Hematopoietic multipotent progenitor cell treated with erythropoietin and hydrocortisone succinate and interleukin-3 and kit ligand, for 15 days (in vitro differentiated cells): ENCODE measurements around the gene SLC12A7.
"Not testable (repeated sequence)": the region's sequence is repeated elsewhere in the genome, so short reads cannot be mapped to it uniquely, and the experiment has no call there.

Experiments
- DNase-seq: peaks from one replicate; pipeline ENCODE4 v3.0.0-alpha.2; 2015; ENCODE audit warnings: low spot score

Gene SLC12A7

GRCh38 chr5:1034986-1035385, 76.9 kb downstream of the SLC12A7 start:
- DNase-seq: no peak

GRCh38 chr5:1034421-1034905, 77.4 kb downstream of the SLC12A7 start:
- no peak for DNase-seq

- no peak for DNase-seq
Observed at GRCh38 chr5:1033606-1034420, 78.0 kb downstream of the SLC12A7 start.

- no peak for DNase-seq
Observed at GRCh38 chr5:1033178-1033577, 78.7 kb downstream of the SLC12A7 start.

GRCh38 chr5:1032551-1033027, 79.3 kb downstream of the SLC12A7 start:
- no peak for DNase-seq

GRCh38 chr5:1032011-1032410, 79.9 kb downstream of the SLC12A7 start:
- DNase-seq: no peak

GRCh38 chr5:1031306-1031959, 80.4 kb downstream of the SLC12A7 start:
- no peak for DNase-seq

DNA sequence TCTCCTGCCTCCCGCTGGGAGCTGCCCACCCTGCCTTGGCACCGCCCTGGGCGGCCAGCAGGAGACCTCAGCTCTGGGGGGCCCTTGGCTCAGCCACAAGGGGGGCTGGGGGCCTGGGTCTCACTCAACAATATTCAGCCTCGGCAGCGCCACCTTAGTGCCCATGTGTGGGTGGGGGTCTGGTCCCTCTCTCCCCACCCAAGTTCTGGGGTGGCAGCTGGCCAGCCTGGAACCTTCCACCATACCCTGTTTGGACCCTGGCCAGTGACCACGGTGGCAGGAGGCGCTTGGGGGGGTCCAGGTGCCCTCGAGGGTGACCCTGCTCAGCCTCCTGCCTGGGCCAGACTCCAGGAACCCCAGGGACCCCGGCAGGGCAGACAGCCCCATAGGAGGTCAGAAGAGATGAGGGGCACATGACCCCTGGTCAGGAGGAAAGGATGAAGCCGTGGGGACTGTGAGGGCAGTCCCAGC, 81.0 kb downstream of the SLC12A7 start:
- DNase-seq: no peak

GRCh38 chr5:1029945-1030625, 81.8 kb downstream of the SLC12A7 start:
- no peak for DNase-seq

DNA sequence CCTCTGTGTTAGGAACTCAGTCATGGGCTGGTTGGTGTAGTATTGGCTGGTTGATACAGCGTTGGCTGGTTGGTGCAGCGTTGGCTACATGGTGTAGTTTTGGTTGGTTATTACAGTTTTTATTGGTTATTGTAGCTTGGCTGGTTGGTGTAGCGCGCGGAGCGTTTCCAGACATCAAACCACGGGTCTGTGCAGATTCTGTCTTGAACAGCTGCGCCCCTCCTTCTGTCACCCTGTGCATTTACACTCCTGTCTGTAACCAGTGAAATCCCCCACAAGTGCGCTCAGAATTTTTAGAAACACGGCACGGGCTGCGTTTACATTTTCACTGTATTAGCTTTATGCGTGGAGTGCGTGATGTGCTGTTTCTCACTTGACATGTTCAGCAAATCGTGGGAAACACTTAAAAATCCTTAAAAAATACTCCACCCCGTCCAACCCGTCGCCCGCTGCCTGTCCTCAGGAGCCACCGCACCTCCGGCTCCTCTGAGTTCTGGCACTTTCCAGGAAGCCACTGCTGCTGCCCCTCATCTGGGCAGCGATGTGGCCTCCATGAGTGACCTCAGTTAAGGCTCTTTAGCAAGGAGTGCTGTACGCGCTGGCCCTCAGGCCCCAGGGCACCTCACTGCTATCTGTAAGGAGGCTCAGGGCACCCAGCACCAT, 82.5 kb downstream of the SLC12A7 start:
- no peak for DNase-seq

GRCh38 chr5:1028481-1029281, 83.2 kb downstream of the SLC12A7 start:
- DNase-seq: no peak

DNA sequence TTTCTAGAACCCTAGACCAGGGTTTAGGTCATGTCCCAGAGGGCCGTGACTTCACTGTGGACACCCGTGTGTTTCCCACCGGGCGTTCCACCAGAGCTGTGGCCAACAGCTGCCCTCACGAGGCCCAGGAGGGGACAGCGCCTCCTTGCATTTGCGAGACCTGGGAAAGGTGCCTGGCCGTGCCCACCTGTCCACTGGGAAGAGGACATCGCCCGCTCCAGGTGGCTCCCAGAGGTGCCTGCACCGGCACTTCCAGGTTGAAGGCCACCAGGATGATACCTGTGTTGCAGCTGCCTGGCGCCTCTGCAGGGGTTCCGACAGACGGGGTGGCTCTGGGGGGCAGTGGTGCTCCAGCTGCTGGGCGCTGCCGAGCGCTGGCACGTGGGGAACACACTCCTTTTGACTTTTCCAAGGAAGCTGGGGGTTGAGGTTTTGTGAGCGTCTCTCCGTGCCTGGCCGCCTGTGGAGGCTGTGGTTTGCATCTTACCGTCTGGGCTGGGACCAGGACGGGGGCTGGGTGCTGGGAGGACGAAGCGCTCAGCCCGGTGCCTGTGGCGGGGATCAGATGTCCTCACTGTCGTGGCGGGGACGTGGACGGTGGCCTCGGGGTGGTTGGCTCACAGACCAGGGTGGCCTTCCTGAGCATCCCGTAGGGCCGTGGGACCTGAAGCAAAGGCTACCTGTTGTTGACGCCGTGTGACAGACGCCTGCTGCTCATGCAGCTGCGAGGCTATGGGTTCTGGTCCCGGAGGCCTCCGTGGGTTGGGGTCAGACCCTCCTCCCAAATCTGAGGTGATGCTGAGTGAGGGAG, 84.0 kb downstream of the SLC12A7 start:
- no peak for DNase-seq

DNA sequence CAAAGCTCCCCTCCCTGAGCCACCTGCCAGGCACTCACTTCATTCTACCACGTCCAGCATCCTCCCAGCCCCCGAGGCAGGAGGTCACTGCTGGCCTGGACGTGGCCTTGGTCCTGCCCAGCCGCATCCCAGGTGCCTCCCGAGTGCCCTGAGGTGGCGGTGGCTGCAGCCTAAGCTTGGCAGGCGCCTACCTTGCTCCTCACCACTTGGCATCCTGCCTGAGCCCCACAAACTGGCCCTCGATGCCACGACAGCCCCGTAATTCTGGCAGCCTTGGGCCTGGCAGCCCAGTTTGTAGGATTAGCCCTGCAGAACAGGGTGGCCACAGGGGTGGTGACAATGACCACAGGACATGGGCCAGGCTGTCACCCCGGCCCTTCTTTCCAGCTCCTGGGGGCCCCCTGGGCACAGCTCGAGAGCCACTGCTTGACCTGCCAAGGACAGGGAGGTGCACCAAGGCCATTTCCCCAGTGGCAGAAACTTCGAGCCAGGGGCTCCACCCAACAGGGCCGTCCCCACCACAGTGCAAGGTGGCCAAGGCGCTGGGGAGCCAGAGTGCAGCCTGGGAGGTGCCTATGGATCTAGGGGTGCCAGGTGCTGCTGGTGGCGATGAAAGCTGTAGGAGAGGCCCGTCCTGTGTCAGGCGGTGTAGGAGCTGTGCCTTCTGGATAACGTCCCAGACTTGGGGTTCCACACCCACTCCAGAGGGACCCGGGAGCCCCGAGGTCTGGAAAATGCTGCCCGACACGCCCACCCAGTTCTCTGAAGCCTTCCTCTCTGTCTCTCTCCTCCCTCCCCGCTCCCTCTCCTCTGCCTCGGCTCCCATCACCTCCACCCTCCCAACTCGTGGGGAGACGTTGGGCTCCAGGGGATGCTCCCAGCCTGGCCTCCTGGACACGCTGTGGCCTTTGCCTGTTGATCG, 84.9 kb downstream of the SLC12A7 start:
- DNase-seq: no peak

DNA sequence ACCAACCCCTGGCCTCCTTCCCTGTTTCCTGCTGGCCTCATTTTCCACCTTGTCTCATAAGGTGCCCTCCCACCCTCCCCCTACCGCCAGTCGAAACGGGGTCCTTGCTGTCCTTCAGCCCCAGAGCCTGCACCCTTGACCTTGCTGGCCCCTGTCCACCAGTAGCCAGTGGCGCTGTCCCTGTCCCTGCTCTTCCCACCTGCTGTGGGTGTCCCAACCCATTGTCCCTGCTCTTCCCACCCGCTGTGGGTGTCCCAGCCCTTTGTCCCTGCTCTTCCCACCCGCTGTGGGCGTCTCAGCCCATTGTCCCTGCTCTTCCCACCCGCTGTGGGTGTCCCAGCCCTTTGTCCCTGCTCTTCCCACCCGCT, 89.9 kb downstream of the SLC12A7 start:
- not testable (repeated sequence) for DNase-seq

GRCh38 chr5:1021136-1021968, 90.5 kb downstream of the SLC12A7 start:
- no peak for DNase-seq

GRCh38 chr5:1020452-1020961, 91.4 kb downstream of the SLC12A7 start:
- DNase-seq: no peak

- no peak for DNase-seq
Observed at GRCh38 chr5:1019001-1019905, 92.6 kb downstream of the SLC12A7 start.
